NCI-H82 (cell line): ENCODE measurements around the gene ECE2.

Experiments
- DNase-seq: peaks from one replicate; lab custom pipeline; 2025; lab: John Stamatoyannopoulos, UW

The ECE2 gene

DNA sequence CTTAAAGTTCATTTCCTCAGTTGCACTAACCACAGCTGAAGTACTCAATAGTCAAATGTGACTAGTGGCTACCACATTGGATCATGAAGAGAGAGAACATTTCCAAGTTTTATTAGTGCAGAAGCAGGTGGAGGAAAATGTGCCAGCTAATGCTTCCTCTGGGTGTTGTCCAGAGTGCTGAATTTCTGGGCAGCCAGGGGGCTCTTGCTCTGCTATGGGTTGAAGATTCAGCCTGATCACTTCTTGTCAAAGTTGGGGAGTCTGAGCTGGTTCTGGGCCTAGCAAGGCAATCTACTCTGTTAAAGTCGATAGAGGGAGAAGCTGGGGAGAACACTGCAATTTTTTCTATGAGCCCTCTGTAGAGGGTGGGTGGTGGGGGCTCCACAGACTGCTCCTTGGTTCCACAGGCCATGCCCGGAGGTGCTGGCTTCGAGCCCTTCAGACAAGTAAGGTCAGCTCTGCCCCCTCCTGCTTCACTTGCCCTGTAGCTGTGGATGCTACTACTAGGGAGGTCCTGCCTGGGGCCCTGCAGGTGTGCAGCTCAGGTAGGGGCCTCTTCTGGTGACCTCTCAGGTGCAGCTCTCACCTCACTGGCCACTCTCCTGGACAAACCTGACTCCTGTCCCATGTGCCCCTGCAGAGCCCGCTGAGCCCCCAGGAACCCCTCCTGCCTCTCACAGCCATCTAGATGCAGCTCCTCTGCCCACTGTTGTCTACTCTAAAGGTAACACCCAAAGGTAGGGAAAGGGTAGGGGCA is 35.3 kb upstream of the ECE2 start:
- no peak for DNase-seq

DNA sequence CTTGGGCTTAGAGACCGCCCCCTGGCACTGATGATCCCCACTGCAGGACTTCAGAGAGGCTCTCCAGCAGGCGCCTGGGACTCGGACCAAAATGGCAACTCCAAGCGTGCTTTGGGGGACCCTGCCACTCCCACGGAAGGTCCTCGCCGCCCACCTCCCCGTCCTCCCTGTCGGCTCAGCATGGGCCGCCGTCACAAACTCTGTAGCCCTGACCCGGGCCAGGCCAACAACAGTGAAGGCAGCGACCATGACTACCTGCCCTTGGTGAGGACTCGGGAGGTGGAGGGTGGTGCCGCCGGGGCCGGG is 34.7 kb upstream of the ECE2 start:
- DNase-seq: no peak

DNA sequence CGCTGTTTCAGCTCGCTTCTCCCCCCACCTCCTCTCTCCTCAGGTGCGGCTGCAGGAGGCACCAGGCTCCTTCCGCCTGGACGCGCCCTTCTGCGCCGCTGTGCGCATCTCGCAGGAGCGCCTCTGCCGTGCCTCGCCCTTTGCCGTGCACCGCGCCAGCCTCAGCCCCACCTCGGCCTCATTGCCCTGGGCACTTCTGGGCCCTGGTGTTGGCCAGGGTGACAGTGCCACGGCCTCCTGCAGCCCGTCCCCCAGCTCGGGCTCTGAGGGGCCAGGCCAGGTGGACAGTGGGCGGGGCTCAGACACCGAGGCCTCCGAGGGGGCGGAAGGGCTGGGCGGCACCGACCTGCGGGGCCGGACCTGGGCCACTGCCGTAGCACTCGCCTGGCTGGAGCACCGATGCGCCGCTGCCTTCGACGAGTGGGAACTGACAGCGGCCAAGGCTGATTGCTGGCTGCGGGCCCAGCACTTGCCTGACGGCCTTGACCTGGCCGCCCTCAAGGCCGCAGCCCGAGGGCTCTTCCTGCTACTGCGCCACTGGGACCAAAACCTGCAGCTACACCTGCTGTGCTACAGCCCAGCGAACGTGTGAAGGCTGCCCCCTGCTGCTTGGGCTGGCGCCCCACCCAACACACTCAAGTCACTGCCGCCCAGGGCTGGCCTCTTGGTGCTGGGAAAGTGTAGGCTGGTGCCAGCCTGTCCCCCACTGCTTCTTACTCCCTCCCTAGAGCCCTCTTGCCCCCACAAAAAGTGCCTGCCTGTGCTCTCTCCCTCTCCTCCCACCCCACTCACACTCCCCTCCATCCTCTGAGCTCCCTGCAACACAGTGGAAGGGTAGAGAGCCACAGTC is 34.1 kb upstream of the ECE2 start:
- DNase-seq: peak; percentile 62

DNA sequence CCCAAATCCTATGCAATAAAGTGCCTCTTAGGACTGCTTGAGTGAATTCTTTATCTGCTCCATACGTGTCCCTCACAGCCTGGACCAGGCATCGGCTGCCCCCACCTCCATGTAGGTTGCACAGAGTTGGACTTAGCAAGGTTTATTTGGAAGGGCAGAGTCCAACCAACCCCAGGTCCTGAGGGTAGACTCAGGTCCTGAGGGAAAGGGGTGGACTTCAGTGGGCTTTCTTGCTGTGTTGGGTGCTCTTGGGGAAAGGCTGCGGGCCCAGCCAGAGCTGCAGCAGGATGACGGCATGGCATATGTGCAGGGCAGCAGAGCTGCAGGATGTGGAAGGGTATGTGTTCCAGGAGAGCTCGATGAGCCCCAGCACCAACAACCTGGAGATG is 33.5 kb upstream of the ECE2 start:
- no peak for DNase-seq

DNA sequence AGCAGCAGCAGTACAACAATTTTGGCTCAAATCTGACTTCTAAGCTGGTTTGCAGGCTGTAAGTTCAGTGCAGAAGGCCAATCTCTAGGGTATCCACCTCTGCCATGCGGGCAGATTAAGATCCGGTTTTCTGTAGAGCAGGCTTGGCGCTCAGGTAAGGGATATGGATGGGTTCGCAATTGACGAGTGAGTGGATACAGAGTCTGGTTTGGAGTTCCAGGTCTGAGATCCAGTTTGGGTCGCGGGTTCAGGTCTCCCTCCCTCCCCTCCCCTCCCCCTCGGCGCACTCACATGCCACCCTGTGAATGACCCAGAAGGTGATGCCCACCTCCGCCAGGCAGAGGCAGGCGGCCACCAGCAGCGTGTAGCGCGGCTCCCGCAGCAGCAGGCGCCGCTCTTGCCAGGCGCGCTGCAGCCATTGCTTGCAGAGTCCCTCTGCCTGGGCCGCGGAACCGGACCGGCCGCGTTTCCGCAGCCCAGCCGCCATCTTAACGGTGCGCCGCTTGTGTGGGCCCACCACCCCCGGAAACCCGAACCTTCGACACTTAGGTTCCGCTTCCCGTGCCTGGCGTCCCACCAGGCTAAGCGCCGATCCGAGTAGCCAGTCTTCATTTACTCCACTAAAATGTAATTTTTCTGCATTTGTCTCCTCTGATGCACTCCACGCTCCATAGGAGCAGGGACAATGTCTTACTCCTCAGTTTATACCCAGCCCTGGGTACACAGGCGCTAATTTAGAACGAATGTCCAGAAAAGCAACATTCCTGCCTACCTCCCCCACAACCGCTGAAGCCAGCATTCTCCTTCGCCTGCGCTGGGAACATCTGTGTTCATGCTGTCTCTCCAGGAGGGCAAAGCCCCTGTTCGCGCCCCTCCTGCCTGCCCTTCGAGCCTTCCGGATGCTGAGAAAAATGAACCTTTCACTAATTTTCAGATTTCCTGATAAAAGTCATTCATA is 27.1 kb upstream of the ECE2 start, which contains the start of gene ALG3:
TSS of gene ALG3 (minus strand) at position 509 of the 958 bp plus-strand sequence. CDS start at position 487, 22 bp downstream.
- peak; percentile 94 for DNase-seq

DNA sequence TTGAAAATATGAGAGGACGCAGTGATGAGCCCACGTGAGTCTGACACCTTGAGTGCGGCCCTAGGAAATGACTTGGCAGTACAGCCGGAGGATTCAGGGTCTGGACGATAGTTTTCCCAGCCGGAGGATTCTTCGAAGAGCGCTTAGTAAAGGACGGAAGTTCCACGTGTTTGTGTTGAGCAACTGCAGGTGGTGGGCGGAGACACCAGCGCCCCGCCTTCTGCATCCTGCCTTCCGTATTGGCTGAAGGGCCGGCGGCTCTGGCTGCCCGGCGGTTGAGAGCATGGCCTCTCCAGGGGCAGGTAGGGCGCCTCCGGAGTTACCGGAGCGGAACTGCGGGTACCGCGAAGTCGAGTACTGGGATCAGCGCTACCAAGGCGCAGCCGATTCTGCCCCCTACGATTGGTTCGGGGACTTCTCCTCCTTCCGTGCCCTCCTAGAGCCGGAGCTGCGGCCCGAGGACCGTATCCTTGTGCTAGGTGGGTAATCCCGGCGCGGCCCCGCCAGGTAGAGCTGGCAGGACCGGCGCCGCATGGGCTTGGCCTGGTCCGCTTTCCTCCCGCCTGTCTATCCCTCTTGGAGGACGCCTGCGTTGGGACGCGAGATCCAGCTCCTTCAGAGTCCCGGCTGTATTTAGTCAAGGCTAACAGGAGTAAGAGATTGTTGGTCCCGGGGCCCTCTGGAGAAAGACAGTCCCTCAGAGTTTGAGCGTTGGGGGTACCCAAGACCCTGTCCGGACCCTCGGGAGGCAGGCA is 26.2 kb upstream of the ECE2 start, which contains the start of gene EEF1AKMT4:
TSS of gene EEF1AKMT4 (plus strand) at position 261 of the 755 bp plus-strand sequence. CDS start at position 284, 23 bp downstream.
- peak; percentile 100 for DNase-seq

DNA sequence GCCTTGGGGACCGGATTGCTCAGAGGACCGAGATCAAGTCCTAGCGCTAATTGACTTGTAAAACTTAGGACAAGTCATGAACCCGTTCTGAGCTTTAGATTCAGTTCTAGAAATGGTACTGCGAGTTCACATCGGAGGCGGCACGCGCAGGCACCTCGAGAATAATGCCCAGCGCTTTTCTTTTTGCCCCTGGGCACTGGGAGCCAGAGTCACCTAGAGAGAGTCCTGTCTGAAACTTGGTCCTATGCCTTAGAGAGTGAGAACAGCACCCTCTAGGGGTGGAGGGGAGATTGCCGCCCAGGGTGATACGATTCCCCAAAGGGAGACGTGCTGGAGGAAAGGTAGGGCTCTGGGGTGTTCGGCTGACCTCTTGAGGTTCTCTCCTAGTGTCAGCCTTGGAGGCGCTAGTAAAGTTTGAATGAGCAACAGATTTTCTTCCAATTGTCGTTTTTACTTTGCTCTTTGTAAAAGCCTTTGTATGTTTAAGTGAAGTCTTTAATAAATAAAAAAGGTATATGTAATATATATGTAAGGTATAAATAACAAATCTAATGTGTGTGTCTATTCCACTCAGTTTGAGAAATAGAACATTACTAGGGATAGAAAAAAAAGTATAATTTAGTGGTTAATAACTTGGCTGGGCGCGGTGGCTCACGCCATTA is 25.5 kb upstream of the ECE2 start:
- DNase-seq: peak; percentile 99

DNA sequence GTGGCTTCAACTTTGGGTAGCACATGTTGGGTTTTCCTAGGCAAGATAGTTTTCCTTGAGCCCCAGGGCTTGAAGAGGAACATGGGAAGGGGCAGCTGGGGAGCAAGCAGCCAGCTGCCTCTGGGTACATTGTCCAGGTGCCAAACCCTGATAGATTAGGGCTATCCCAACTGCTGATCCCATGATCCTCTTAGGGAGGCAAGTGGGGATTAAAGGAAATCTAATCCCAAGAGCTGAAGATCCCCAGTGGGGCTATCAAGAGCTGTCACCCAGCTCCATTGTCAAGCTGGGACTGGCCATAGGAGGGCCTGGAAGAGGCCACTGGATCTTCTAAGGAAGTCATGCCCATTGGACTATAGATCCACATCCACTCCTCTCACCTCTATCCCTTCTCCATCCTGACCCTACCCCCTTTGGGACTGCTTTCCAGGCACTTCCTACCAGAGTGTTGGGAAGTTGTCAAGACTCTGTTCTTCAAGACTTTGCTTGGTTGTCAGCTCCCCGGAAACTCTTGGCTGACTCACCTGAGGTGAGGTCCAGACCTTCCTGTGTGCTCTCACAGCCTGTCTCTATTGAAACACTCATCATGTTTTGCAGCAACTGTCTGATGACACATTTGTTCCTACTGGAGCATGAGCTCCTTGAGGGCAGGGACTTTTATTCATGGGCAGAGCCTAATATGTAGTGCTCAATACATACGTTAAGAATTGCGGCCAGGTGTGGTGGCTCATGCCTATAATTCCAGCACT is 20.4 kb upstream of the ECE2 start:
- DNase-seq: peak; percentile 99

DNA sequence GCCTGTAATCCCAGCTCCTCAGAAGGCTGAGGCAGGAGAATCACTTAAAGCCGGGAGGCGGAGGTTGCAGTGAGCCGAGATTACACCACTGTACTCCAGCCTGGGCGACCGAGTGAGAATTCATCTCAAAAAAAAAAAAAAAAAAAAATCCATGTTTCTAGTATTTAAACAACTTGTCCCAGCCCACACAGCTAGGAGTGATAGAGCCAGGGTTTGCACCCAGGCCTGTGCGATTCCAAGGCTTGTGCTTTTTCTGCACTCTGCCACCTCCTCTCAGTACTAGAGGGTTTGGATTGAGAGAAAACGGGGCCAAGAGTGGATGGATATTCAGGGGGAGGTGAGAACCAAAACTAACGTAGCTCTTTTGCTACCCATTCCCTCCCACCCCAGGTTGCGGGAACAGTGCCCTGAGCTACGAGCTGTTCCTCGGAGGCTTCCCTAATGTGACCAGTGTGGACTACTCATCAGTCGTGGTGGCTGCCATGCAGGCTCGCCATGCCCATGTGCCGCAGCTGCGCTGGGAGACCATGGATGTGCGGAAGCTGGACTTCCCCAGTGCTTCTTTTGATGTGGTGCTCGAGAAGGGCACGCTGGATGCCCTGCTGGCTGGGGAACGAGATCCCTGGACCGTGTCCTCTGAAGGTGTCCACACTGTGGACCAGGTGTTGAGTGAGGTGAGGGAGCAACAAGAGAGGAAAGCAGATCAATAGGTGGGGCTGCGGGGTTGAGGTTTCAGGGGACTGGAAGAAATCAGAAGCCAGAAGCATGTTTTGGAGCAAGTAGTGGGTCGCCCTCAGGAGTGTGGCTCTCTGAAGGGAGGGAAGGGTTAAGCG is 18.5 kb upstream of the ECE2 start:
- no peak for DNase-seq

DNA sequence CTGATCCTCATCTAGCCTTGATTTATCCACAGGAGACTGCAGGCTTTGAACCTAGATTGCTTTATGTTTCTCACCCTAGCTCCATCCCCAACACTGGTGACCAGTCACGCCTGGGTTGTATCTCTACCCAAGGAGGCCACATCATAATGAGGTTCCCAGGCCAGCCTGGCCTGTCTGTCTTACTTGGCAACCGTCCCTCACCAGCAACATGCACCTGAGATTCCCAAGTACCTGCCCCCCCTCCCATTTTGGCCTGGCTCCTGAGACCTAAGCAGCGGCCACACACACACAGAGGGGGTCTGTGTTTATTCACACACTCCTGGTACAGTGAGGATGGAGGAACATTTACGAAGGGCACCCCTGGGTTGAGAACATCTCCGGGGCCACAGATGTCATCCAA is 16.9 kb upstream of the ECE2 start:
- no peak for DNase-seq

DNA sequence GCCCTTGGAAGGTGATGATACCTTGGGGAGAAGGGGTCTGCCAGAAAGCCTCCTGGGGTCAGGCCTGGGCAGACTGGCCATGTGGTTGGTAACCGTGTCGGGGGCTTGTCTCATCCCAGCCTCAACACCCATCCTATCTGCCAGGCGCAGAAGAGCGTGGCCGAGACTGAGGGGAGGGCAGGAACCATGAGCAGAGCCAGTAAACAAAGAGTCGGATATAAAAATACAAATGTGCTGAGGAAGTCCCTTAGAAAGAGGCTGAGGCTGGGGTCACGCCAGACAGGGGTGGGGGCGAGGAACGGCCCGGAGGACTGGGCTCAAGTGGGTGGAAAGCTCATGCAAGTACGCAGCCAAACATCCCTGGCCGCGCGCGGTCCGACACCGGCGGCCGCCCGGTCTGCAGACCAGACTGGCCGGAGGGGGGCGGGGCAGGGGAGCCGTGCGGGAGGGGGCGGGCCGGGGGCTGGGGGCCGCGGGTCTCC is 16.4 kb upstream of the ECE2 start:
- no peak for DNase-seq

DNA sequence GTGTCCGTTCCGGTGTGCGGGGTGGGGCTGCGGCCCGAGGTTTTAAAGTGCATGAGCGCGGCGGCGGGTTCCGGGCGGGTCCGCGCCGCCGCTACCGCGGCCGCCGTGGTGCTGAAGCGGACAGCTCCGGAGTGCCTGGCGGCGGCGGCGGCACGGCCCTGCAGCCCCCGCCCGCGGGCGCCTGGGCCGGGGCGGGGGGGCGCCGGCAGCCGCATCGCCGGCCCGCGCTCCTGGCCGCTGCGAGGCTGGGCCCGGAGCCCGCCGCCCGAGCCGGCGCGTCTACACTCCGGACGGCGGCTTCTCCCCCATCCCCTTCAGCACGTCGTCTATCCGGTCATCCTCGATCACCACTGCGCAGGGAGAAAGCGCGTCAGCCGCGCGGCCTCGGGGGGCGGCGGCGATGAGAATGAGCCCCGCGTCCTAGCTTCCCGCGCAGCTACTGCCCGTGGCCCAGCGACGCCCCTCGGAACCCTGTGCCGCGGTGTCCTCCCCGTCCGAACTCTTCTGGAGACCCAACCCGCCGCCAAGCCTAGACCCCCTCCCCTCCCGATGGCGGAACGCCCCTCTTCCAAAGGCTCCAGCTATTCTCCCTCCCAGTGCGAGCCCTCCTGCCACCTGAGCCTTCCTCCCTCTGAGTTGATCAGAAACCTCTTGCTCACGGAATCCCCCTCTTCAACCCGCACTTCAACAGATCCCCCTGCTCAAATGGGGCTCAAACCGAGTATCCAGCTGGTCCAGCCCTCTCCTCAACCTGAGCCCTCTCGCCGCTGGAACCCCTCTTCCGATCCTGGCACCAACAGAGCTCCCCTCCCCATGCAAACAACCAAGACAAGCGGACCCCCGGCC is 15.7 kb upstream of the ECE2 start:
- DNase-seq: peak; percentile 71

DNA sequence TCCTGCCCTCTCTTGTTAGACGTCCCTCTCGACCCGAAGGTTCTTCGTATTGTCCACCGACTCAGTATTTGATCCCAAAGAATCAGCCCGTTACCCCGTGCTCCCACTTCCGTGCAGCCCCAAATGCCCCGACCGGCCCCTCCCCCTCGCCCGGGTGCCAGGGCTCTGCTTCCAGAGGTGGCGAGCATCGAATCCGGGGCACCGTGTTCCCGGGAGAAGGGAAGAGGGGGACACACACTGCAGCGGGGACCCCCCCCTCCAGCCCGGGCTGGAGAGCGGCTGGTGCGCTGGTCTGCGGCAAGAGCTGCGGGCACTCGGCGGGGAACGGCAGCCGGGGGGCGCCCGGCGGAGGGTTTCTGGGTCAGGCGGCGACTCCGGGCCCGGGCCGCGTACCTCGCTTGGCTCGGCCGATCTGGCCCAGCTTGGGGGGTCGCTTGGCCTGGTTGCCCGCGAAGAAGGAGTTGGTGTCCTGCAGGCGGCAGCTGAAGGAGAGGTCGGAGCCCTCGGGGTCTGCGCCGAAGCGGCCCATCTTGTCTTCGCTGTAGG is 15.0 kb upstream of the ECE2 start:
- no peak for DNase-seq

DNA sequence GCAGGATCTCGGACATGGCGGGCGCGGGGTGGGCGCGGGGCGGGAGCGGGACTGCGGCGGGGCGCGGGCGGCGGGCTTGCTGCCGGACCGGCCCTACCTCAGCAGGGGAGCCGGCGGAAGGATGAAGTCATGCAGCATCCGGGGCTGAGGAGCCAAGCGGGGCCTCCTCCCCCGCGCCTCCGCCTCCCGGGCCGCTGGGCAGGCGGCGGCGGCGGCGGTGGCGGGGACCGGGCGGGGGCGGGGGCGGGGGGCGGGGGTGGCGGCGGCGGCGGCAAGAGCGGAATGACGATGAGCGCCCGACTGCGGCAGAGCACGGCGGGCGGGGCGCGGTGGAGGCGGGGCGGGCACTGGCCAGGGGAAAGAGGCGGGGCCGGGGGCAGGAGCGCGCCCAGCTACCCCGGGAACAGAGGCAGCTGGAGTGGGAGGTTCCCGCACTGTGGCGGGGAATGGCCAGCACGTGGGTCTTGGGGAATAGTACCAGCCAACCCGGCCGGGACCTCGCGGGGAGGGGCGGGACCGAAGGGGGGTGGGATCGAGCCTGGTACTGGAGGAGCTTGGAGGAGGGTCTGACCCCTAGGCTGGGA is 14.5 kb upstream of the ECE2 start, which contains the start of gene CAMK2N2:
TSS of gene CAMK2N2 (minus strand) at position 284 of the 584 bp plus-strand sequence. CDS start at position 16, 268 bp downstream.
- DNase-seq: peak; percentile 98

DNA sequence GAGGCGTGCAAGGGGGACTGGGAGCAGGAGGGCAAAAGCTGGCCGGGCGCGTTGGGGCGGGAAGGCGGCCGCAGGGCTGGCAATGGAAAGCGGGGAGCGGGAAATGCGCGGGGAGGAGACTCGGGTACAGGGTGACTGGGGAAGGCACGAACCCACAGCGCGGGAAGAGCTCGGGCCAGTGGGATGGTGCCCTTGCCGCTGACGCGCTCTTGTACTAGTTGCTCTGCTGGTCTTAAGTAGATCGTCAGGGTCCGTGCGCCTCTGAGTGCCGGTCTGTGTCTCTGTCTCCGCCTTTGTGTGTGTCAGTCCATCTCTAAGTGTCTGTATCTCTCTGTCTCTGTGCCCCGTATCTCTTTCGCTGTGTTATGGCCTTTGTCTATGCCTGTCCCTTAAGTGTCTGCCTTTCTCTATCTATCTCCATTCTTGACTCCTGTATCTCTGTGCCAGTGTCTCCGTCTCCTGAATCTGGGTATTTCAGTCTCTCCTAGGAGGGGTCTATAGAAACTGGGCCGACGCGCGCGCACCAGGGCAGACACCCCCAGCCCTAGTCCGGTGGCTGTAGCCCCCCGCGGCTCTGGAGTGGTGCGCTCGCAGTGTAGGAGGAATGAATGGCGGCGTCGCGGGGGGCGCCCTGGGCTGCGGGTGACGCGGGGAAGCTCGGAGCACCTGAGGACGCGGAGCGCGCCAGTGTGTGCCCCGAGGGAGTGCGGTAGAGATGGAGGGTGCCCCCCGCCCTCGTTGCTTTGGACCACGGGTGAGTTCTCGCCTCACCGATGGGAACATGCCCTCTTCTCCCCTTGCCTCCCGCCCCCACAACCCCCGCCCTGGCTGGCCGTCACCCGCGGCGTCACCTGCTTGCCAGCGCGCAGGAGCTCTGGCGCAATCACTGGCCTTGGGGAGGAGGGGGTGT is 13.7 kb upstream of the ECE2 start:
- peak; percentile 90 for DNase-seq

DNA sequence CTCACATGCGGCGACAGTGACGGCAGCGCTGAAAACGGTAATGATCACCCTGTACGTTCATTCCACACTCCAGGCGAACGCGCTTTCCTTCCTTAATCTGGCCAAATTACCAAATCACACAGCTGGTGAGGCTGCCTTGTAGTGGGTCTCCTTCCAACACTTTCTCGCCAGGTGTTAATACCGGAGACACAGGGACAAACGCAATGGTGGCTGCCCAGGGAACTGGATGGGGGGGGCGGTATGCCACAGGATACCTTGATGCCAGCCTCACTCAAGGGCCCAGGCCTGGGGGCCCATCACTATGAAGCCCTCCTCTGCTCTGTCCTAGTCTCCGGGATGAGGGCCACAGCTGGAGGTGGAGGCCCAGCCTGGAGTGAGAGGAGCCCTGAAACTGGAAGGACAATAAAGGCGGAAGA is 13.1 kb upstream of the ECE2 start:
- DNase-seq: peak; percentile 50
